ENCODE data around the gene GPR101.
"Not testable (repeated sequence)": the region's sequence is repeated elsewhere in the genome, so short reads cannot be mapped to it uniquely, and the experiment has no call there.

The GPR101 gene

DNA sequence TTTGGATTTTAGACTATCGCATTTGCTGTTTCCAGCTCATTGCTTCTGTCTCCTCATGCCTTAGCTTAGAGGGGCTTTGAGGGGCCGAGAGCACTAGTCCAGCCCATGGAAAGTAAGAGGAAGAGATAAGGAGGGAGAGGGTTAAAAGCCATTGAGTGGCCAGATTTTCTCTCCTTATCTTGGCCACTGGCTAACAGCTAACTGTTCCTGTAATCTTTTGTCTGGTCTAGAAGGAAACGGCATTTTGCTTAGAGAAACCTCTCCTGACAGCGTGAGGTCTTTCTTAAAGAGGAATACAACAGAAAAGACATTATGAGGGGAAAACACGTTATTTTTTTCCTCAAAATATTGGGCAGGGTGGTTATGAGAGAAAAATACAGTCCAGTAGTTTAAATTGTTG lies 7.9 kb downstream of the GPR101 start:
- no peak for DNase-seq

DNA sequence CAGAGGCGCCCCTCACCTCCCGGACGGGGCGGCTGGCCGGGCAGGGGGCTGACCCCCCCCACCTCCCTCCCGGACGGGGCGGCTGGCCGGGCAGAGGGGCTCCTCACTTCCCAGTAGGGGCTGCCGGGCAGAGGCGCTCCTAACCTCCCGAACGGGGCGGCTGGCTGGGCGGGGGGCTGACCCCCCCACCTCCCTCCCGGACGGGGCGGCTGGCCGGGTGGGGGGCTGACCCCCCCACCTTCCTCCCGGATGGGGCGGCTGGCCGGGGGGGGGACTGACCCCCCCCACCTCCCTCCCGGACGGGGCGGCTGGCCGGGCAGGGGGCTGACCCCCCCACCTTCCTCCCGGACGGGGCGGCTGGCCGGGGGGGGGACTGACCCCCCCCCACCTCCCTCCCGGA lies 33.6 kb downstream of the GPR101 start:
- DNase-seq = not testable (repeated sequence)

DNA sequence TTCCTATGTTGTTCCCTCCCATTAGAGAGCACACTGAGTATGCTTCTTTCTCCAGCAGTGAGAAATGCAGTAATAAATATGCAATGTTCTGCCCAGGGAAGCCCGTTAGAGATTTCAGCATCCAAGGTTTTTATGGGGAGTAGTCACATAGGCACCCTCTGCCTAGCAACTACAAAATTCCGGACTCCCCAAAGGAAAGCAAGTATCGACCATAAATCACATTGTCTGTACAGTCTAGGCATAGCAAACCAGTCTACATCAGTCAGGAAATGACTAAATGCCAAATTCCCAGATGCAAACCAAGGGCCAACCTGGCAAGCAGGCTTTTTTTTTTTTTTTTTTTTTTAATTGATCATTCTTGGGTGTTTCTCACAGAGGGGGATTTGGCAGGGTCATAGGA lies 34.8 kb downstream of the GPR101 start:
- no peak for DNase-seq
